GM04504 (cell line): ENCODE data around the gene PSD4.
A peak's percentile ranks its signal among the peaks of the same experiment; 100 is the strongest.

Experiments used
- DNase-seq: peaks from one replicate; pipeline ENCODE4 v3.0.0-alpha.2; 2012; ENCODE audit warnings: low read depth

The PSD4 gene

DNA sequence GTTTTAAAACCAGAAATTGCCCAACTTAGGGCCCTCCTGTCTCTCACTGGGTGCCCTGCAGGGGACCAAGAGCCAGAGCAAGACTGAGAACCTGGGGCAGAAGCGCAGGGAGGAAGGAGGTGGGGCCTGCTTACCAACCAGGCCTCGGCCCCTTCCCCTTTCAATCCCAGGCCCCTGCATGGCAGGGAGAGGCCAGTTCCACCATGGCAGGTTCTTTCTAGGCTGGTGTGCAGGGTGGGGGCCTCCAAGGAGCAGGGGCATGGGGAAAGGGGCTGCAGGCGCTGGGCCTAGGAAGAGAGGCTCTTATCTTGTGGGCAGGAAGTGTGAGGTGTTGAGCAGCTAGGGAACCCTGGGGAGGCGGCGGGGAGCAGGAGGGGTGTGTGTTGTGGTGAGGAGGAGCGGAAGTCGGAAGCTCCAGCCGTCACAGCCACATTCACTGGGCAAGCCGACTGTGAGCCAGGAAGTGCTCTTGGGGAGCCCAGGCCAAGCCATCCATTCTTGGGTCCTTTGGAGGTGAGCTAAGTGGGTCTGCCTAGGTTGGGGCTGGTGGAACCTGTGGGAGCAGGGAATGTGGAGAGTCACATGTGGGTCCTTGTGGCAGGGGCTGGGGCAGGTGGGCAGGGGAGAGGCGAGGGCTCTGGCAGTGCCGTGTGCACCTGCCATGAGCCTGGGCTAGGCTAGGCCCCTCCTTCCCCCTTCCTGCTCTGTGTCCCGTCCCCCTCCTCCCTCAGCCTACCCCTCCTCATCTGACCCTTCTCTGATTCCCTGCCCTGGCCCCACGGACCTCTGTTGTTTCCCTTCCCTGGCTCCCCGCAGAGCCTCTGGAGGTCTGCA is at the start of gene PSD4:
PSD4 (plus strand) TSS at position 430 of the 834 bp plus-strand sequence. CDS start 8,486 bp downstream, outside the sequence.
- no peak for DNase-seq

DNA sequence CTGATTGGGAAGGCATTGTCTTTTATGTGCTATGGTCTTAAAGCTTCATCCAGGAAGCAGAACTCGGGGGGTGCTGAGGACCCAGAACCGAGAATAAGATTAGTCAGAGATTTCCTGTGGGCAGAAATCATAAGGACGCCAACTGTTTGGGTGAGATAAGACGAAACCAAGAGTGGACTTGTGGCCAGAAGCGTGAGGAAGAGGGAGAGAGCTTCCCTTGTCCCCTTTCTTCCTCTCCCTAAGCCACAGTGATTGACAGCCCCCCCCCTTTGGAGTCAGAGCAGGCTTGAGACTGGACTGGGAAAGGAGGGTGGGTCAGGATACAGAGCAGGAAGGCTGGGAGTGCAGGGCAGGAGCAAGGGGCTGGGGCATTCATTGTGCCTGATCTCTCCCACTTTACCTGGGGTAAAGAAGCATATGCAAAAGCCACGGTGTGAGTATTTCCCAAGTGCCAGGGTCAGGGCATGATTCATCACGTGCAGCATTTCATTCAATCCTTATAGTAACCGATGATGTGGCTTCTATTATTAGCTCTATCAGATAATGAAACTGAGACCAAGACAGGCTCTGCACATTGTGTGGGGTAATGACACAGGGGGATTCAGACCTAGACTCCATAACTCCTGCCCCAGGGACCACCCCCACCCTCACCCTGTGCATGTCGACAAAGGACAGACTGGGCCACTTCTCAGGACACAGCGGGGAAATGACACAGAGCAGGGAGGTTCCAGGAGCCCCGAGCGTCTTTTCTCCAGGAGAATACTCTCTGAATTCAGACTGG is 49.4 kb upstream of the PSD4 start:
- DNase-seq, result no peak

DNA sequence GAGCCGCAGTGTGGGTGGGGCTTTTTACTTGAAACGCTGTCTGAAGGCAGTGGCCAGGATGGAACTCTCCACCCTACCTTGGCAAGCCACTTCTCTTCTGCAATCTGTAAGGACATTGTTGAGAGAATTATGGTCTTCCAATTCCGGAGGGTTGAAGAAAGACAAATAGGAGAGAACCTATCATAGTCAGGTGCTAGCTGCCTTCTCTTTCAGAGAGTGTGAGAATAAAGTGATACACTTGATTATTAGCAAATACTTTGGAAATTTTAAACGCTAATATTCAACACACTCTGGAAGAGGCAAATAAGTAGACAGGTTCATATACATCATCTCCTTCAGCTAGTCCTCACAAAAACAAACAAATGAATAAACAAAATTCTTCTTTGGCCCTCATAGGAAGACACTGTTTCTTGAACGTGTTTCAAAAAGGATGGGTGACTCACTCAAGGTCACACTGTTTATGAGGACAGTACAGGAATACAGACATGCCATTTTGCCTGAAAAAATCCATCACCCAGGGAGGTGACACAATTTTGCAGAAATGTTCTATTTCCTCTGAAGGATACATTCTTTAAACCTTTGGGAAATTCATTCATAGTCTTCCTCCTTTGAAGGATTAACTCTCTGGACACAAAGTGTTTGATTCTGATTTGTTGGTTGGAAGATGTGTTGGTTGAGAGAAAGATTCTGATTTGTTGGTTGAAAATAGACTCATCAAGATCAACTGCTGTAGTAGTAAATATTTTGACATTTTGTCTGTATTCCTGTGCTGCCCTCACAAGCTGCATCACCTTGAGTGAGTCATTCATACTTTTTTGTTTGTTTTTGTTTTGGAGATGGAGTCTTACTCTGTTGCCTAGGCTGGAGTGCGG is 48.6 kb upstream of the PSD4 start:
- no peak for DNase-seq

DNA sequence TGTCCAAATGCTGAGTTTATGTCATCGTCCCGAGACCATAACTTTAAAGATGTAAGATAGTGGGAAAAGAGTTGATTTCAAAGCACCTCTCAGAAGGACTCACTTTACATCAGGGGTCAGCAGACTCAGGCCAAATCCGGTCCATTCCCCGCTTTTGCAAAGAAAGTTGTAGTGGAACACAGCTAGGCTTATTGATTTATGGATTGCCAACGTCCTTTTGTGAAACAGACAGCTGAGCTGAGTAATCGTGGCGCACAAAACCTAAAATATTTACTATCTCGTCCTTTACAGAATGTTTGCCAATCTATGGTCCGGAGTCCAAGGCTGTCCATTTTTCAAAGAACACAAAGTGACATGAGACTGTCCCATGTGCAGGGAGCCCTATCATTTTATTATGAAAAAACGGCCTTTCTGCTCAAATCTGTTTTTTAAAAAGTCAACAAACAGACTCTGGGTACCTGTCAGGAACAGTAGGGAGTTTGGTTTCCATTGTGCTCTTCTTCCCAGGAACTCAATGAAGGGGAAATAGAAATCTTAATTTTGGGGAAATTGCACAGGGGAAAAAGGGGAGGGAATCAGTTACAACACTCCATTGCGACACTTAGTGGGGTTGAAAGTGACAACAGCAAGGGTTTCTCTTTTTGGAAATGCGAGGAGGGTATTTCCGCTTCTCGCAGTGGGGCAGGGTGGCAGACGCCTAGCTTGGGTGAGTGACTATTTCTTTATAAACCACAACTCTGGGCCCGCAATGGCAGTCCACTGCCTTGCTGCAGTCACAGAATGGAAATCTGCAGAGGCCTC is 46.7 kb upstream of the PSD4 start, which contains the start of gene IL1RN:
IL1RN (plus strand) TSS at position 754 of the 801 bp plus-strand sequence; CDS start at position 781, 27 bp downstream.
- DNase-seq, result no peak

DNA sequence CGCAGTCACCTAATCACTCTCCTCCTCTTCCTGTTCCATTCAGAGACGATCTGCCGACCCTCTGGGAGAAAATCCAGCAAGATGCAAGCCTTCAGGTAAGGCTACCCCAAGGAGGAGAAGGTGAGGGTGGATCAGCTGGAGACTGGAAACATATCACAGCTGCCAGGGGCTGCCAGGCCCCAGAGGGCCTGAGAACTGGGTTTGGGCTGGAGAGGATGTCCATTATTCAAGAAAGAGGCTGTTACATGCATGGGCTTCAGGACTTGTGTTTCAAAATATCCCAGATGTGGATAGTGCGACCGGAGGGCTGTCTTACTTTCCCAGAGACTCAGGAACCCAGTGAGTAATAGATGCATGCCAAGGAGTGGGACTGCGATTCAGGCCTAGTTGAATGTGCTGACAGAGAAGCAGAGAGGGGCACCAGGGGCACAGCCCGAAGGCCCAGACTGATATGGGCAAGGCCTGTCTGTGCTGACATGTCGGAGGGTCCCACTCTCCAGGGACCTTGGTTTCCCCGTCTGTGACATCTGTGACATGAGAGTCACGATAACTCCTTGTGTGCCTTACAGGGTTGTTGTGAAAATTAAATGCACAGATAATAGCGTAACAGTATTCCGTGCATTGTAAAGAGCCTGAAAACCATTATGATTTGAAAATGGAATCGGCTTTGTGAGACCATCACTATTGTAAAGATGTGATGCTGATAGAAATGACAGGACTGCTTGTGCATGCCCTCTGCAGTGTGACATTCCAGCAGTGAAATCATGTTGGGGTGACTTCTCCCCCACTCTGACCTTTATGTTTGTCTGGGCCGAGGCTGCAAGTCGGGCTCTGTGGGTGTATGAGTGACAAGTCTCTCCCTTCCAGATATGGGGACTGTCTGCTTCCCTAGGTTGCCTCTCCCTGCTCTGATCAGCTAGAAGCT is 45.9 kb upstream of the PSD4 start:
- no peak for DNase-seq

DNA sequence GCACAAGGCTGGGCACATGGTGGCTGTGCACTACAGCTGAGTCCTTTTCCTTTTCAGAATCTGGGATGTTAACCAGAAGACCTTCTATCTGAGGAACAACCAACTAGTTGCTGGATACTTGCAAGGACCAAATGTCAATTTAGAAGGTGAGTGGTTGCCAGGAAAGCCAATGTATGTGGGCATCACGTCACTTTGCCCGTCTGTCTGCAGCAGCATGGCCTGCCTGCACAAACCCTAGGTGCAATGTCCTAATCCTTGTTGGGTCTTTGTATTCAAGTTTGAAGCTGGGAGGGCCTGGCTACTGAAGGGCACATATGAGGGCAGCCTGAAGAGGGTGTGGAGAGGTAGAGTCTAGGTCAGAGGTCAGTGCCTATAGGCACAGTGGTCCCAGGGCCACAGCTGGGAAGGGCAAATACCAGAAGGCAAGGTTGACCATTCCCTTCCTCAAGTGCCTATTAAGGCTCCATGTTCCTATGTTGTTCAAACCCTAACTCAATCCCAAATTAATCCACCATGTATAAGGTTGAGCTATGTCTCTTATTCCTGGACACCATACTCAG is 44.2 kb upstream of the PSD4 start:
- DNase-seq, result no peak

DNA sequence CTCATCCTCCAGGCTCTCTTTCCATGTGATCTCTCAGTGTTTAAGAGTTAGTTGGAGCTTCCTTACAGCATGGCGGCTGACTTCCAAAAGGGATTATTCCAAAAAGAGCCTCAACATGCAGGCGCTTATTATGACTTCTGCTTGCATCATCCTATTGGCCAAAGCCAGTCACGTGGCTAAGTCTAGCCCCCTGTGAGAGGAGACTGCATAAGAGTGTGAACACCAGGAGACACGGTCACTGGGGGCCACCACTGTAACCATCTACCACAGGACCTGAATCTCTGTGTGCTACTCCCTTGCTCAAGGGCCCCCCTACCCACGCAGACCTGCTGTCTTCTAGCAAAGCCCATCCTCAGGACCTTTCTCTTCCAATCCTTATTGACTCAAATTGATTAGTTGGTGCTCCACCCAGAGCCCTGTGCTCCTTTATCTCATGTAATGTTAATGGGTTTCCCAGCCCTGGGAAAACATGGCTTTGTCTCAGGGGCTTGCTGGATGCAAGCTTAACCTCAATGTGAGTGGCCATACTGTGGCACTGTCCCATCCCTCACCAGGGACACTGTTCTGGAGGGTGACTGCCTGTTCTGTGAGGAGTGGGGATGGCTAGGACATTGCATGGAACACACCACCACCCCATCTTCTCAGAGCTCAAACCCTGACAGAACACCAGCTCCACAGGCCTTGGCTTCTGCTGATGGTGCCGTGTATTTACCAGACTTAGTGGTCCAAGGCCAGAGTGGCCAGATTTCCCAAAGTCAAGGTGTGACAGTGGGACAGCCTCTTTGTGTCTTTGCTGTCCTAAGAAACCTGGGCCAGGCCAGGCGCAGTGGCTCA is 42.2 kb upstream of the PSD4 start:
- no peak for DNase-seq

DNA sequence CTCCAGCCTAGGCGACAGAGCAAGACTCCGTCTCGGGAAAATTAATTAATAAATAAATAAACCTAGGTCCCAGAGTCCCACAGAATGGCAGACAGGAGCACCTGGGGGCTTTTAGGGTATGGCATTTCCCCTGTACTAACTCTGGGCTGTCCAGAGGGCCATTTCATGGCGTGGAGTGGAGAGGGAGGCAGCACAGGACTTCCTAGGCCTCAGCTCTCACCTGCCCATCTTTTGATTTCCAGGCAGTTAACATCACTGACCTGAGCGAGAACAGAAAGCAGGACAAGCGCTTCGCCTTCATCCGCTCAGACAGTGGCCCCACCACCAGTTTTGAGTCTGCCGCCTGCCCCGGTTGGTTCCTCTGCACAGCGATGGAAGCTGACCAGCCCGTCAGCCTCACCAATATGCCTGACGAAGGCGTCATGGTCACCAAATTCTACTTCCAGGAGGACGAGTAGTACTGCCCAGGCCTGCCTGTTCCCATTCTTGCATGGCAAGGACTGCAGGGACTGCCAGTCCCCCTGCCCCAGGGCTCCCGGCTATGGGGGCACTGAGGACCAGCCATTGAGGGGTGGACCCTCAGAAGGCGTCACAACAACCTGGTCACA is 41.3 kb upstream of the PSD4 start:
- DNase-seq, result no peak

DNA sequence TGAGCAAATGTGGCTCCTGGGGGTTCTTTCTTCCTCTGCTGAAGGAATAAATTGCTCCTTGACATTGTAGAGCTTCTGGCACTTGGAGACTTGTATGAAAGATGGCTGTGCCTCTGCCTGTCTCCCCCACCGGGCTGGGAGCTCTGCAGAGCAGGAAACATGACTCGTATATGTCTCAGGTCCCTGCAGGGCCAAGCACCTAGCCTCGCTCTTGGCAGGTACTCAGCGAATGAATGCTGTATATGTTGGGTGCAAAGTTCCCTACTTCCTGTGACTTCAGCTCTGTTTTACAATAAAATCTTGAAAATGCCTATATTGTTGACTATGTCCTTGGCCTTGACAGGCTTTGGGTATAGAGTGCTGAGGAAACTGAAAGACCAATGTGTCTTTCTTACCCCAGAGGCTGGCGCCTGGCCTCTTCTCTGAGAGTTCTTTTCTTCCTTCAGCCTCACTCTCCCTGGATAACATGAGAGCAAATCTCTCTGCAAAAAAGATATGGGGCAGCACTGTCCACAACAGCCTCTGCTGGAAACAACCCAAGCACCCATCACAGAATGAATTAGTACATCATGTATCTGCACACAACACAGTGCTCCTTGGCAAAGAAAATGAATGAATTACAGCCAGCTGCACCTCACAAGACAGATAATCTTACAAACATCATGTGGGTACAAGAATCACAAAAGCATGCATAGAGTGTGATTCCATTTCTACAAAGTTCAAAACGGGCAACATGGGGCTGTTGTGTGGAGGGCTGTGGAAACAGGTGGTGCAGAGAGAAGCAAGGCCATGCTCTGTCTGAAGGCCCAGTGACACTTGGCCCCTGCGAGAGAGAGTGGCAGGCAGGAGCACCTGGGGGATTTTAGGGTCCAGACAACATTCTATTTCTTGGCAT is 39.8 kb upstream of the PSD4 start:
- DNase-seq, result no peak

DNA sequence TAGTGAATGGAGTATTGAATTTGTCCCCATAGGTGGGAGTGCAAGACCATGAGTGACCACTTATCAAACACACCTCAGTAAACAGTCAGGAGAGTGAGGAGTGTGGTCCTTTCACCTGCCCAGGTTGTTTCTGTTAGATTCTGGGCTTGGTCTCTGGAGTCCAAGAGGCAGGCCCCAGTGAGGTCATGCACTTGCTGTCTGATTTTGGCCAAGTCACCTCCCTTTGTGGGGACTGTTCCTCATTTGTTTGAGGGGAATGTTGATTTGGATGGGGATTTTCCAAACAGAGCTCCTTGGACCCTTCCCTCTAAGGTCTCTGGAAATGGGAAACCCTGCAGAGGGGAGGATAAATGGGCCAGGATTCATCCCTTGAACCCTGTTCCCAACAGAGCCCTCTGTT is 39.1 kb upstream of the PSD4 start:
- DNase-seq, result no peak

DNA sequence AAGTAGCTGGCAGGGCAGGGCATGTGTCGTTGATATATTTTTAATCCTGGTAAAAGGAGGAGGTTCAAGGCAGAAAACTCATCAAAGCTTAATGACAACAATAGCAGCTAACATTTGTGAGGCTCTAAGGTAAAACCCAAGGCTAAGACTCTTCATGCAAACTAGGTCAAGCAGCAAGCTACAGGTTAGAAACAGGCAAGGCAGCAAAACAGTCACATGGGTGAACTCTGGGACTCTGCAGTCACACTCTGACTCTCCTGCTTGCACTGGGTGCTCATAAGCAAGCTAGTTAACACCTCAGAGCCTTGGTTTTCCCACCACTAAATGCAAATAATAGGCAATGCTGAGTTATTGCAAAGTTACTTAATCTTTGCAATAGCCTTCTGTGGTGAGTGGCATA is 38.5 kb upstream of the PSD4 start:
- DNase-seq, result no peak

DNA sequence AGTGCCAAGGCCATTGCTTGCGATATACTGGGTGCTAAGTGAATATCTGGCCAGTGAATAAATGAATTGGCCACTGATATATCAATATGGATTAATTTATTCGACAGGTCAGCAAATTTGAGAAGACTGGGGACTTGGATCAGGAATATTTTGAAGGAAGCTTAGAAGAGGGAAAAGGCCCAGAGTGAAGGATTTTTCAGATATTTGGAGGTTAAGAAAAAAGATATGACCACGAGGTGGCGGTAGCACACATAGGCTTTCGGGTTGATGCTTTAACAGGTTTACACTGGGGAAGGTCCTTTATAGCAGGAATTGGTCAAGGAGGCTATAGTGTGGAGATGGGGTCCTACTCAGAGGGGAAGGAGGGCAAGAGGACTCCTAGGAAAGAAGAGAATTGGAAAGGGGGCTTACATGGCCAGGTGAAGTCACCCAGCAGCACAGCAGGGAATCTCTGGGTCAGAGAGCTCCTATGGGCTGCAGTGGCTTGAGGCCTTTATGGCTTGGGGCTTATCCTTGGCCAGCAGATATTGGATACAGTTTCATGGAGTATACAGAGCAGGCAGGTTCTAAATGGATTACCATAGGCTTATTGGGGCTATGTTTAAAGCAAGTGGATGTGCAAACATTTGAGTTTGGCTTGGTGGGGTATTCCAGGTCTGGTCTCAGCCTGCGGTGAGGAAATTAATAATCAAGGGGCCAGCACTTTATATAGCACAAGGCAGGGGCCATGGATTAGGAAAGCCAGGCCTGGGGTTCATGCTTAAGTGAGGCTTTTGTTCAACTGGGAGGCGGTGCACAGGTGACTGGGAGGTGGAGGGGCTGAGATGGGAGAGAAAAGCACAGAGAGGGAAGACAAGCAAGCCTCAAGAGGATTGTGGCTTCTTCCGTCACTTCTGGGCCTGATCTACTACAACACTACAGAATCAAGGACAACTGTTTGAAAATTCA is 36.7 kb upstream of the PSD4 start:
- DNase-seq, result no peak

DNA sequence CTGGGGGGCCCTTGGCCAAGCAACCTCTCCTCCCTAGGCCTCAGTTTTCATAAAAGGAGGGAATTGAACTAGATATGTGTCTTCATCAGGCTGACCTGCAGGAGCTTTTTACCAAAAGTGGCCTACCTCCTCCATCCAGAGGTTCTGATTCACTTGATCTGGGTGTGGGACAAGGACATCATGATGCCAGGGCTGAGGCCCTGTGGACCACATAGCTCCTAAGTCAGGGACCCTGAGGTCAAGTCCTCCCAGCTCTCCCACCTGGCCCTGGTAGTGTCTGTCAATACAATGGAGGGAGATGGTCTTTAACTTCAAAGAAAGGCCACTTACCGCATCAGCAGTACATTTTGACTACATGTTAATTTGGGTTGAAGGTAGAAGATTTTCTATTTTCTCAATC is 35.9 kb upstream of the PSD4 start:
- no peak for DNase-seq

DNA sequence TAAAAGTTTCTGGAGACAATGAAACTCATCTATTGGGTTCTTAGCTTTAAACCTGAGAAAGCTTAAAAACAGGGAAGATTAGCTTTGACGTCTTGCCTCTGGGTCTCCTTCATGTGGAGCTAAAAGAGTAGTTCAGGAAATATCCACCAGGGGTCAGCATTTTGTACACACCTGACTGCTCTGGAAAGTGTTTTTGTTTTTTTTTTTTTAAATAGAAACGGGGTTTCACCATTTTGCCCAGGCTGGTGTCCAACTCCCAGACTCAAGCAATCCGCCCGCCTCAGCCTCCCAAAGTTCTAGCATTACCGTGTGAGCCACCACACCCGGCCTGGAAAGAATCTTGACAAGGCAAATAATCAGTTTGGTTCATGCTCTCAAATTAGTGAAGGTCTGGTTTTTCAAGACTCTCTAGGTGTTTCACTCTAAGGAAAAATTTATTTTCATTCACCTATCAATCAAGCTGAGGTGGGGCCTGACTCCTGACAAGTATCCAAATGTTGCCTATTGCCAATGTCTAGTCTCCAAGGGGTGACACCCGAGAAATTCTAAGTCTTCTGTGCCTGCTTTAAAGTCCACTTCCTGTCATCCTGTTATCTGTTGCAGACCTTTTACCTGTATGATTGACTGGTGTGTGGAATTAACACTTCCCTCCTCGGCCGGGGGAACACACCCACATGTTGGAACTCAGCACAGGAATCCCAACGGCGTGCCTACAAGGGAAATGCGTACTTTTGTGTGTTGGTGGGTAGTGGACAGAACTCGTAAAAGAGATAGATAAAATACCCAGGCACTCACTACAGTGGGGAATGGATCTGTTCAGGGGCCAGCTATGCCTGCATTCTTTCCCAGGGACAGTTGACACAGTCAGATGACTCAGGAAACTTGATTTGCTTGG is 35.1 kb upstream of the PSD4 start:
- peak; percentile 36 for DNase-seq

DNA sequence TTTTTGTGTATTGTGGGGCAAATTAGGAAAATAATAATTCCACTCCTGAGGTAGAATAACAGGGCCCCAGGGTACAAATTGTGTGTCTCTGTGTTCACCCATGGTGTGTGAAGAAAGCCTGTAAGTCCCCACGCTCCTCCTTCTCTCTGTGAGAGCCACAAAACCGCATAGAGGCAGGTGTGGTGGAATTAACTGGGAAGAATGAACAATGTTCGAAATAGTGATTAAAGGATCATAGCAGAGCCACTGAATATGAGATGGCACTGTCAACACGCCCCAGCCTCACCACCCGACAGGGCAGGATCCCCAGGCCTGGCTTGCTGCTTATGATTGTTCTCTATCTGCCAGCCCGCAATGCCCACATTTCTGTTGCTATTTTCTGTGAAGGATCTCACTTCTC is 32.3 kb upstream of the PSD4 start:
- DNase-seq, result no peak
